ENCODE measurements around the gene HSPG2.

The HSPG2 gene

DNA sequence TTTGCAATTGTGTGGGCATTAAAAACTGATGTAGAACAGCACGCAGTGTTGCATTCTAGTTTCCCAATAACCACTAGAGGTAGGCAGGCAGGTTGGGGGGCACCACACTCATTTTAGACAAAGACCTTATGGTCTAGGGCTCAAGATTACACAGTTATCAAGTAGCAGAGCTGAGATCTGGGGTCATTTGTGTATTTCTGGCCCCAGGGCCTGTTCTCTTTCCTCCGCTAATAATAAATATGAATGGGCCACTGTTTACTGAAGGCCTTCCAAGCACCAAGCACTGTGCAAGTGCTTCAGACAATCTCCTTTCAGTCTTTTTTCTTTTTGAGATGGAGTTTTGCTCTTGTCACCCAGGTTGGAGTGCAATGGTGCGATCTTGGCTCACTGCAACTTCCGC lies 101.1 kb downstream of the HSPG2 start:
- Histone ChIP-seq H3K36me3 (ENCODE audit: low read length) (no peaks in the 10 kb centered on the region), H2AFZ (ENCODE audit: low read depth, low read length, severe bottlenecking) (no peak overlapping the region), H3K9me3 (ENCODE audit: insufficient read depth, low read length) (no peaks in the 10 kb centered on the region), H3K9me2 (replicated peaks; ENCODE audit: insufficient read depth, low read length) (no peaks in the 10 kb centered on the region), H3K27me3 (ENCODE audit: low read length) (no peaks in the 10 kb centered on the region), H3F3A (ENCODE audit: insufficient read depth) (no peaks in the 10 kb centered on the region), H3K4me3 (ENCODE audit: insufficient read depth, low read length, poor library complexity, severe bottlenecking) (no peak overlapping the region), H4K20me1 (ENCODE audit: low read depth, low read length) (no peaks in the 10 kb centered on the region), H3K4me2 (ENCODE audit: low read depth, low read length, poor library complexity, severe bottlenecking) (no peak overlapping the region), H3K9ac (ENCODE audit: low read length) (no peak overlapping the region), H3K79me2 (ENCODE audit: insufficient read depth, low read length) (no peaks in the 10 kb centered on the region), H3K27ac (ENCODE audit: low read depth, low read length) (no peak overlapping the region)
- TF ChIP-seq, protein P1, sequence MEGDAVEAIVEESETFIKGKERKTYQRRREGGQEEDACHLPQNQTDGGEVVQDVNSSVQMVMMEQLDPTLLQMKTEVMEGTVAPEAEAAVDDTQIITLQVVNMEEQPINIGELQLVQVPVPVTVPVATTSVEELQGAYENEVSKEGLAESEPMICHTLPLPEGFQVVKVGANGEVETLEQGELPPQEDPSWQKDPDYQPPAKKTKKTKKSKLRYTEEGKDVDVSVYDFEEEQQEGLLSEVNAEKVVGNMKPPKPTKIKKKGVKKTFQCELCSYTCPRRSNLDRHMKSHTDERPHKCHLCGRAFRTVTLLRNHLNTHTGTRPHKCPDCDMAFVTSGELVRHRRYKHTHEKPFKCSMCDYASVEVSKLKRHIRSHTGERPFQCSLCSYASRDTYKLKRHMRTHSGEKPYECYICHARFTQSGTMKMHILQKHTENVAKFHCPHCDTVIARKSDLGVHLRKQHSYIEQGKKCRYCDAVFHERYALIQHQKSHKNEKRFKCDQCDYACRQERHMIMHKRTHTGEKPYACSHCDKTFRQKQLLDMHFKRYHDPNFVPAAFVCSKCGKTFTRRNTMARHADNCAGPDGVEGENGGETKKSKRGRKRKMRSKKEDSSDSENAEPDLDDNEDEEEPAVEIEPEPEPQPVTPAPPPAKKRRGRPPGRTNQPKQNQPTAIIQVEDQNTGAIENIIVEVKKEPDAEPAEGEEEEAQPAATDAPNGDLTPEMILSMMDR (IDR thresholded peaks at IDR 0.05; ENCODE audit: insufficient read depth, low read length, poor library complexity, severe bottlenecking) = no peak
- TF ChIP-seq EZH2phosphoT487 (conservative IDR thresholded peaks at IDR 0.05; ENCODE audit: low read length) = no peak

DNA sequence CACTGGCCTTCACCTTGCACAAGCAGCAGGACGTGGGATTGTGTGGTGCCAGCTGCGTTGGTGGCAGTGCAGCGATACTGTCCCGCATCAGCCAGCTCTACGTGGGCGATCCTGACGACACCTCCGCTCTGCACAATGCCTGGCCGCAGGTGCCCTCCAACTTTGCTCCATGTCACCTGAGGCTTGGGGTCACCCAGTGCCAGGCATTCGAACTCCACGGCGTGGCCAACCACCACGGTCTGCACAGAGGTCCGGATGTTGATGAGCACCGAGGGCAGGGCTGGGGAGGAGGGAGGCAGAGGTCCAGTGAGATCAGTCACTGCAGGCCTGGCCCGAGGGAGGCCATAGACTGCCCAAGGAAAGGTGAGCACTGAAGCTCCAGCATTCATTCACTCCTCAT lies 102.4 kb downstream of the HSPG2 start:
- H3K9me2 ChIP-seq (replicated peaks; ENCODE audit: insufficient read depth, low read length) = no peaks in the 10 kb centered on the region
- no peak overlapping the region for H3K27ac ChIP-seq (ENCODE audit: low read depth, low read length)
- no peaks in the 10 kb centered on the region for H4K20me1 ChIP-seq (ENCODE audit: low read depth, low read length)
- no peaks in the 10 kb centered on the region for H3F3A ChIP-seq (ENCODE audit: insufficient read depth)
- no peak overlapping the region for H3K4me3 ChIP-seq (ENCODE audit: insufficient read depth, low read length, poor library complexity, severe bottlenecking)
- H3K79me2 ChIP-seq (ENCODE audit: insufficient read depth, low read length) = no peaks in the 10 kb centered on the region
- H3K9ac ChIP-seq (ENCODE audit: low read length) = no peak overlapping the region
- H2AFZ ChIP-seq (ENCODE audit: low read depth, low read length, severe bottlenecking) = no peak overlapping the region
- no peaks in the 10 kb centered on the region for H3K9me3 ChIP-seq (ENCODE audit: insufficient read depth, low read length)
- no peaks in the 10 kb centered on the region for H3K36me3 ChIP-seq (ENCODE audit: low read length)
- no peak for TF ChIP-seq EZH2phosphoT487 (conservative IDR thresholded peaks at IDR 0.05; ENCODE audit: low read length)
- TF ChIP-seq, protein P1 (IDR thresholded peaks at IDR 0.05; ENCODE audit: insufficient read depth, low read length, poor library complexity, severe bottlenecking) = no peak
- H3K4me2 ChIP-seq (ENCODE audit: low read depth, low read length, poor library complexity, severe bottlenecking) = no peak overlapping the region
- no peaks in the 10 kb centered on the region for H3K27me3 ChIP-seq (ENCODE audit: low read length)

DNA sequence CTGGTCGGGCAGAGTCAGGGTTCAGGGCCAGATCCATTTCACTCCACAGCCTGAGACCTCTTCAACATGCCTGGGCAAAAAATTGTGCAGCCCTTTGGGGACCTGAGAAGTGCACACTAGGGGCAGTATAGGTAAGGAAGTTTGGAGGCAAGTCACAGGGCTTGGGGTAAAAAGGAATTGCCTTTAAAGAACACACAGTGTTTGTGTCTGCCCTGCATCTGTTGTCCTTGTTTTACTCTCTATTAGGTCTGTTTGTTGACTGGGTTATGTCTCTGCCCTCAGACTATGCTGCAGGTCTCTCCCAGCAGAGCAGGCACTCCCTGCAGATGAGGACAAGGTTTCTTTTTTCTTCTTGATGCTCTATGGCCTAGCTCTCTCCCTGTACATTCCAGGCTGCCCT lies 103.0 kb downstream of the HSPG2 start:
- no peaks in the 10 kb centered on the region for H3K27me3 ChIP-seq (ENCODE audit: low read length)
- no peak overlapping the region for H2AFZ ChIP-seq (ENCODE audit: low read depth, low read length, severe bottlenecking)
- no peak overlapping the region for H3K27ac ChIP-seq (ENCODE audit: low read depth, low read length)
- no peaks in the 10 kb centered on the region for H3K9me2 ChIP-seq (replicated peaks; ENCODE audit: insufficient read depth, low read length)
- TF ChIP-seq, protein P1 (IDR thresholded peaks at IDR 0.05; ENCODE audit: insufficient read depth, low read length, poor library complexity, severe bottlenecking) = no peak
- TF ChIP-seq EZH2phosphoT487 (conservative IDR thresholded peaks at IDR 0.05; ENCODE audit: low read length) = no peak
- no peaks in the 10 kb centered on the region for H3K36me3 ChIP-seq (ENCODE audit: low read length)
- no peaks in the 10 kb centered on the region for H4K20me1 ChIP-seq (ENCODE audit: low read depth, low read length)
- H3K4me2 ChIP-seq (ENCODE audit: low read depth, low read length, poor library complexity, severe bottlenecking) = no peak overlapping the region
- H3K4me3 ChIP-seq (ENCODE audit: insufficient read depth, low read length, poor library complexity, severe bottlenecking) = no peak overlapping the region
- no peaks in the 10 kb centered on the region for H3K79me2 ChIP-seq (ENCODE audit: insufficient read depth, low read length)
- H3F3A ChIP-seq (ENCODE audit: insufficient read depth) = no peaks in the 10 kb centered on the region
- no peak overlapping the region for H3K9ac ChIP-seq (ENCODE audit: low read length)
- no peaks in the 10 kb centered on the region for H3K9me3 ChIP-seq (ENCODE audit: insufficient read depth, low read length)

All from SU-DHL-6 (cell line).